ENCODE results near the gene CDX2. TPM values are rescaled to one million over a fixed set of nuclear protein-coding genes. Genes with fewer than 3 reads are reported as not detected.

CDX2 gene
- total RNA-seq, 2 experiments from 2014 or later: not detected

DNA sequence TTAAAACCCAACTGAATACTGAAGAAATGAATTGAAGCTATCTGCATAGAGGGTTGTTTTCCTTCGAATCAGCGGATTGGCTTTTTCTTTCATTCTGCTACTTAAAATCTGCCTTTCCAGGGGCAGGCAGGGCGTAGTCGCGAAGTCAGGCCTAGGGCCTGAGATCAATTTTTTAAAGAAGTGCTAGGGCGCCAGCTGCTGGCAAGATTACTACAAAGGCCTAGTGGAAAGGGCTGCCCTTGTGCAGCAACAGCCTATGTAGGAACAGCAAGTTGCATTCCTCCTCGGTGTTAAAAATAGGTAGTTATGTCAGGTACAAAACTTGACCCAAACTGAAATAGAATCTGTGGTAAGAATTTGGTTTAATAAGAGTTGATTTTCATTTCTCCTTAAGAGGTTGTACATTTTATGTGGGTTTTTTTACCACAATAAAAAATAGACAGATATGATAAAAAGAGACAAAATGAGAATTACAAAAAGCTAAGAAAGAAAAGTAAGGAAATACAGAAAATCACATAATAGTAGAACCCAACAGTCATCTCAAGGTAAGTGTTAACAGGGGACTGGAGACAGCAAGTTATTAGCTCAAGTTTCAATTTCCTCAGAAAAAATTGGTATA lies 28.9 kb upstream of the CDX2 start:
- TF ChIP-seq EZH2phosphoT487 (IDR thresholded peaks at IDR 0.05; ENCODE audit: borderline replicate concordance, low read depth, low read length): no peak
- TF ChIP-seq, protein P1, sequence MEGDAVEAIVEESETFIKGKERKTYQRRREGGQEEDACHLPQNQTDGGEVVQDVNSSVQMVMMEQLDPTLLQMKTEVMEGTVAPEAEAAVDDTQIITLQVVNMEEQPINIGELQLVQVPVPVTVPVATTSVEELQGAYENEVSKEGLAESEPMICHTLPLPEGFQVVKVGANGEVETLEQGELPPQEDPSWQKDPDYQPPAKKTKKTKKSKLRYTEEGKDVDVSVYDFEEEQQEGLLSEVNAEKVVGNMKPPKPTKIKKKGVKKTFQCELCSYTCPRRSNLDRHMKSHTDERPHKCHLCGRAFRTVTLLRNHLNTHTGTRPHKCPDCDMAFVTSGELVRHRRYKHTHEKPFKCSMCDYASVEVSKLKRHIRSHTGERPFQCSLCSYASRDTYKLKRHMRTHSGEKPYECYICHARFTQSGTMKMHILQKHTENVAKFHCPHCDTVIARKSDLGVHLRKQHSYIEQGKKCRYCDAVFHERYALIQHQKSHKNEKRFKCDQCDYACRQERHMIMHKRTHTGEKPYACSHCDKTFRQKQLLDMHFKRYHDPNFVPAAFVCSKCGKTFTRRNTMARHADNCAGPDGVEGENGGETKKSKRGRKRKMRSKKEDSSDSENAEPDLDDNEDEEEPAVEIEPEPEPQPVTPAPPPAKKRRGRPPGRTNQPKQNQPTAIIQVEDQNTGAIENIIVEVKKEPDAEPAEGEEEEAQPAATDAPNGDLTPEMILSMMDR (conservative IDR thresholded peaks at IDR 0.05; ENCODE audit: low read length): peak; percentile 89
- H3K4me1 ChIP-seq (ENCODE audit: insufficient read depth, low read length, poor library complexity, severe bottlenecking): no peaks in the 10 kb centered on the region
- peak; percentile 66 for DNase-seq (ENCODE audit: low spot score)
- no peak overlapping the region for H3K4me2 ChIP-seq (ENCODE audit: low read length)
- no TSS peak for BruUV-seq (replicated peaks)
- no peaks in the 10 kb centered on the region for H3K36me3 ChIP-seq (ENCODE audit: insufficient read depth, low read length)
- H3K79me2 ChIP-seq (ENCODE audit: insufficient read depth, low read depth, low read length): no peaks in the 10 kb centered on the region
- H3K4me3 ChIP-seq (ENCODE audit: low read depth, low read length, poor library complexity, severe bottlenecking): no peak overlapping the region
- no peak overlapping the region for H3K27ac ChIP-seq (ENCODE audit: low read depth, low read length, poor library complexity, severe bottlenecking)
- no peaks in the 10 kb centered on the region for H3K9me3 ChIP-seq (ENCODE audit: low read length)
- H3K9me2 ChIP-seq (ENCODE audit: insufficient read depth, low read length): no peaks in the 10 kb centered on the region
- ChIA-PET POLR2A (interaction anchor here (0.6 to 1.4 kb wide), 2 partner anchors 12 to 40 kb away, joined by 3 read pairs; no protein-coding TSS in a partner anchor), CTCF (ENCODE audit: unreplicated experiment) (no interaction called here)
- intact Hi-C loops (cut with micrococcal nuclease; ENCODE audit: unreplicated experiment): no loop called here
- no peaks in the 10 kb centered on the region for H4K20me1 ChIP-seq (ENCODE audit: insufficient read depth, low read length)
- peak overlapping the region; percentile 35; the same call in 1 of the 2 replicates for H2AFZ ChIP-seq (ENCODE audit: low read length)

DNA sequence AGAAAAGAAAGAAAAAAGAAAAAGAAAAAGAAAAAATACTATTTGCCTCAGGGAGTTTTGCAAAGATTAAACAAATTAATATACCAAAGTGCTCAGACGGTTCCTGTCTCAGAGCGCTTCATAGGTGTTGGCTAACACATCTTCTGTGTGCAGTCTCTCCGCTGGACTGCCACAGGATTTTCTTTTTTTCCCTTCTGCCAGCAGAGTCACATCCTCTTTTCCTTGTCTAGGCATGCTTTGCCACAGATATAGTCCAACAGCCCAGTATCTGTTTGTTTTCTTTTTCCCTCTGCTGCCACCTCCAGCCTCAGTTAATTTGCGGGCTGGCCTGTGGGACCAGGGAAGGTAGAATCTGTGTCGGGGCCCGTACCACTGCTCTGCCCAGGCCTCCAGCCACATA lies 22.8 kb upstream of the CDX2 start:
- H3K9me3 ChIP-seq (ENCODE audit: low read length): no peaks in the 10 kb centered on the region
- no peak overlapping the region for H3K4me3 ChIP-seq (ENCODE audit: low read depth, low read length, poor library complexity, severe bottlenecking)
- no peak overlapping the region for H2AFZ ChIP-seq (ENCODE audit: low read length)
- no peak overlapping the region for H3K27ac ChIP-seq (ENCODE audit: low read depth, low read length, poor library complexity, severe bottlenecking)
- H3K79me2 ChIP-seq (ENCODE audit: insufficient read depth, low read depth, low read length): no peaks in the 10 kb centered on the region
- no peaks in the 10 kb centered on the region for H3K4me1 ChIP-seq (ENCODE audit: insufficient read depth, low read length, poor library complexity, severe bottlenecking)
- intact Hi-C loops (cut with micrococcal nuclease; ENCODE audit: unreplicated experiment): no loop called here
- H3K36me3 ChIP-seq (ENCODE audit: insufficient read depth, low read length): no peaks in the 10 kb centered on the region
- POLR2A ChIA-PET: no interaction called here
- BruUV-seq (replicated peaks): no TSS peak
- no peaks in the 10 kb centered on the region for H3K9me2 ChIP-seq (ENCODE audit: insufficient read depth, low read length)
- H4K20me1 ChIP-seq (ENCODE audit: insufficient read depth, low read length): no peaks in the 10 kb centered on the region
- TF ChIP-seq, protein P1 (conservative IDR thresholded peaks at IDR 0.05; ENCODE audit: low read length): no peak
- no peak for TF ChIP-seq EZH2phosphoT487 (IDR thresholded peaks at IDR 0.05; ENCODE audit: borderline replicate concordance, low read depth, low read length)
- CTCF ChIA-PET (ENCODE audit: unreplicated experiment): no interaction called here
- DNase-seq (ENCODE audit: low spot score): no peak
- H3K4me2 ChIP-seq (ENCODE audit: low read length): no peak overlapping the region

DNA sequence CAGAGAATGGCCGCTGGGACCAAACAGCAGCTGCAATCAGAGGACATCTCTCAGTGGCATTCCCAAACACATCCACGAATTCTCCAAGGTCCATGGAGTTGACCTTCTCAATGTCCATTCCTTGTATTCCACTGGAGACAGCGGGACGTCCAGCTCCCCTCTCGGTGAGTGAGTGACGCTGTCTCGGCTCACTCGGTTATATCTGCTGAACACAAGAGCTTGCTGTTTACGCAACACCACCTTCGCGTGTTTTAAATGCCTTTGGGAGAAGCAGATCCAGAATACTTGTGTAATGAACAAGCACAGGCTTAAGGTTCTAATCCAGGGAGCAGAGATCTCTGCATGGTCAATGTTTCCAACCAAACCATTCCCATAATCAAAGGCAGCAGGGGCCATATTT lies 19.4 kb upstream of the CDX2 start, which contains the start of gene URAD:
TSS of gene URAD (minus strand) at position 174 of the 400 bp plus-strand sequence. CDS start at position 118, 56 bp downstream.
- Histone ChIP-seq H4K20me1 (ENCODE audit: insufficient read depth, low read length) (no peaks in the 10 kb centered on the region), H3K4me2 (ENCODE audit: low read length) (no peak within 1 kb of the TSS), H3K27ac (ENCODE audit: low read depth, low read length, poor library complexity, severe bottlenecking) (no peak within 1 kb of the TSS), H3K36me3 (ENCODE audit: insufficient read depth, low read length) (no peaks in the 10 kb centered on the region), H2AFZ (ENCODE audit: low read length) (no peak within 1 kb of the TSS), H3K9me2 (ENCODE audit: insufficient read depth, low read length) (no peaks in the 10 kb centered on the region), H3K9me3 (ENCODE audit: low read length) (no peaks in the 10 kb centered on the region), H3K4me3 (ENCODE audit: low read depth, low read length, poor library complexity, severe bottlenecking) (no peak within 1 kb of the TSS), H3K4me1 (ENCODE audit: insufficient read depth, low read length, poor library complexity, severe bottlenecking) (no peaks in the 10 kb centered on the region), H3K79me2 (ENCODE audit: insufficient read depth, low read depth, low read length) (no peaks in the 10 kb centered on the region)
- no TSS peak for BruUV-seq (replicated peaks)
- CTCF ChIA-PET (ENCODE audit: unreplicated experiment): no interaction called here
- TF ChIP-seq, protein P1 (conservative IDR thresholded peaks at IDR 0.05; ENCODE audit: low read length): no peak
- no peak for TF ChIP-seq EZH2phosphoT487 (IDR thresholded peaks at IDR 0.05; ENCODE audit: borderline replicate concordance, low read depth, low read length)
- intact Hi-C loops (cut with micrococcal nuclease; ENCODE audit: unreplicated experiment): loop anchor here (10.0 kb wide), 1 partner anchor 286 kb away; no protein-coding TSS in a partner anchor
- DNase-seq (ENCODE audit: low spot score): no peak
- POLR2A ChIA-PET: interaction anchor here (0.9 kb wide), 1 partner anchor 995 kb away, joined by 3 read pairs; no protein-coding TSS in a partner anchor

Data from OCI-LY7 (cell line).